ENCODE data around the gene RANBP10. TPM values are rescaled to one million over a fixed set of nuclear protein-coding genes. Genes with fewer than 3 reads are reported as not detected.

RANBP10 gene
- total and polyA plus RNA-seq, 9 of the 15 experiments (the other 6 are each of a cell fraction or from before 2014, with no cell fraction given), result 0.61 to 19.3 (median 5.9) TPM

- peak in 1 of 2 experiments; percentile 75; a peak in 2 of 4 replicates for TF ChIP-seq UBTF (IDR thresholded peaks at IDR 0.05; ENCODE audit: borderline replicate concordance in 1 of 2, low read depth in 2 of 2, low read length in 2 of 2)
- TF ChIP-seq RBM17 (IDR thresholded peaks at IDR 0.05; ENCODE audit: borderline replicate concordance, low read depth, low read length), result no peak
- no peak for TF ChIP-seq TEAD1 (CRISPR knock-in tag; IDR thresholded peaks at IDR 0.05)
- TF ChIP-seq ARNT (IDR thresholded peaks at IDR 0.05), result 0 out of 4 replicates have a peak, but pooled peaks of 1 of the 2 experiments have one; percentile 38
- TF ChIP-seq ELF2 (CRISPR knock-in tag; IDR thresholded peaks at IDR 0.05), result peak; percentile 34; the same call in 1 of the 2 replicates
- TF ChIP-seq SMARCE1 (IDR thresholded peaks at IDR 0.05), result 0 out of 2 replicates have a peak, but pooled peaks have one; percentile 25
- TF ChIP-seq MGA (IDR thresholded peaks at IDR 0.05), result peak; percentile 68
- 0 out of 2 replicates have a peak, but pooled peaks have one; percentile 21 for TF ChIP-seq ZNF740 (CRISPR knock-in tag; IDR thresholded peaks at IDR 0.05)
- no peak for TF ChIP-seq ZNF740 (tag; IDR thresholded peaks at IDR 0.05)
- TF ChIP-seq YY1 (IDR thresholded peaks at IDR 0.05; ENCODE audit: borderline replicate concordance in 1 of 3, control insufficient read depth in 1 of 3, extremely low read depth in 1 of 3, insufficient read depth in 3 of 3, insufficient read length in 1 of 3, insufficient replicate concordance in 2 of 3, low read depth in 1 of 3, low read length in 2 of 3), result peak in 1 of 3 experiments; percentile 87
- TF ChIP-seq EP400 (IDR thresholded peaks at IDR 0.05), result peak; percentile 68
Measured at GRCh38 chr16:67841198-67841815, 34.9 kb upstream of the RANBP10 start (continued).
